ENCODE measurements around the gene HEMGN. TPM values are rescaled to one million over a fixed set of nuclear protein-coding genes. Genes with fewer than 3 reads are reported as not detected.

Gene HEMGN
- total and polyA plus RNA-seq, 2 of the 8 experiments (the other 6 are each of a cell fraction or from before 2014, with no cell fraction given): not detected

DNA sequence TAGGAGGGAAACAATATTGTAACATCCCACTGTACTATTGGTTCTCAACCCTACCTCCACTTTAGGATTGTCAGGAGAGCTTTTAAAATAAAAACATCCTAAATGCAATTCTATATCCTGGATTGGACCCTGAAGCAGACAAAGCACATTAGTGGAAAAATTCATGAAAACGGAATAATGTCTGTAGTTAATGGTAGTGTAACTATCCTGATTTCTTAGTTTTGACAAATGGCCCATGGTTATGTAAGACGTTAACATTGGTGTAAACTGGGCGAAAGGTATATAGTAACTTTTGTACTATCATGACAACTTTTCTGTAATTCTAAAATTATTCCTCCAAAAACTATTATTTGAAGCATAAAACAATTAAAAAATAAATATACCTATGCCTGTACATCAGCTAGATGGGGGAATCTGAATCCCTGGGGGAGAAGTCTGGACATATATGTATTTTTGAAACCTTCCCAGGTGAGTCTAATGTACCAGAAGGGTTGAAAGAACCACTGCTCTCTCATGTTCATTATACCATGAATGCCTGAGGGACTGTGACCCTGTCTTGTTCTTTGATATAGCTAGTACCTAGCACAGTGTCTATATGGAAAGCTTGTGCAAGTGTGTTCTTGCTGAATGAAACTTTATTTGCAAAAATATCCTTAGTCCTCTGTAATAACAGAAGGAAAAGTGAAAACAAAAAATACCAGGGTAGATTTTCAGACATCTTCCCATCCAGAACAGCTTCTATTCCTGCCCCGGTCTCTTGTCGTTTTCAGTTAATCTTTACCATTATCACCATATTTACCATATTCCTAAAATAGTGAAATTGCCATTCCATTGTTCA is 12.3 kb downstream of the HEMGN start (continued):
- TF ChIP-seq CHD2 (IDR thresholded peaks at IDR 0.05; ENCODE audit: low read length) (no peak), CTBP2 (IDR thresholded peaks at IDR 0.05; ENCODE audit: borderline replicate concordance, insufficient read depth, insufficient read length, low read length) (no peak), FOSL1 (IDR thresholded peaks at IDR 0.05; ENCODE audit: insufficient read depth, low read depth, low read length) (no peak), HDAC6 (IDR thresholded peaks at IDR 0.05; ENCODE audit: low read depth, low read length) (no peak), CBX5 (IDR thresholded peaks at IDR 0.05; ENCODE audit: low read depth, low read length) (no peak), SUZ12 (IDR thresholded peaks at IDR 0.05; ENCODE audit: low read length) (no peak), KDM4A (IDR thresholded peaks at IDR 0.05; ENCODE audit: low read depth, low read length, severe bottlenecking) (no peak), POU5F1 (IDR thresholded peaks at IDR 0.05; ENCODE audit: low read depth, low read length) (no peak), HDAC2 (IDR thresholded peaks at IDR 0.05; ENCODE audit: borderline replicate concordance in 1 of 2, low read depth in 2 of 2, low read length in 2 of 2) (no peak), CBX8 (IDR thresholded peaks at IDR 0.05; ENCODE audit: borderline replicate concordance, low read depth, low read length) (no peak)
- TF ChIP-seq, protein P1, sequence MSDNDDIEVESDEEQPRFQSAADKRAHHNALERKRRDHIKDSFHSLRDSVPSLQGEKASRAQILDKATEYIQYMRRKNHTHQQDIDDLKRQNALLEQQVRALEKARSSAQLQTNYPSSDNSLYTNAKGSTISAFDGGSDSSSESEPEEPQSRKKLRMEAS (IDR thresholded peaks at IDR 0.05): no peak
- TF ChIP-seq, protein P2, sequence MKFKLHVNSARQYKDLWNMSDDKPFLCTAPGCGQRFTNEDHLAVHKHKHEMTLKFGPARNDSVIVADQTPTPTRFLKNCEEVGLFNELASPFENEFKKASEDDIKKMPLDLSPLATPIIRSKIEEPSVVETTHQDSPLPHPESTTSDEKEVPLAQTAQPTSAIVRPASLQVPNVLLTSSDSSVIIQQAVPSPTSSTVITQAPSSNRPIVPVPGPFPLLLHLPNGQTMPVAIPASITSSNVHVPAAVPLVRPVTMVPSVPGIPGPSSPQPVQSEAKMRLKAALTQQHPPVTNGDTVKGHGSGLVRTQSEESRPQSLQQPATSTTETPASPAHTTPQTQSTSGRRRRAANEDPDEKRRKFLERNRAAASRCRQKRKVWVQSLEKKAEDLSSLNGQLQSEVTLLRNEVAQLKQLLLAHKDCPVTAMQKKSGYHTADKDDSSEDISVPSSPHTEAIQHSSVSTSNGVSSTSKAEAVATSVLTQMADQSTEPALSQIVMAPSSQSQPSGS (IDR thresholded peaks at IDR 0.05; ENCODE audit: low read length): no peak
